NCI-H128 (cell line): Measurements from ENCODE around the gene NAALADL2.

Experiments
- DNase-seq: peaks from one replicate; lab custom pipeline; 2025; ENCODE audit not compliant: unreplicated experiment; lab: John Stamatoyannopoulos, UW

The NAALADL2 gene

GRCh38 chr3:175295248-175296130 is 436.4 kb downstream of the NAALADL2 start:
- no peak for DNase-seq

- no peak for DNase-seq
These were observed 438.1 kb downstream of the NAALADL2 start for GRCh38 chr3:175297216-175297615.

- DNase-seq, result no peak
These were observed 442.6 kb downstream of the NAALADL2 start for GRCh38 chr3:175301741-175302140.

GRCh38 chr3:175304404-175304803 is 445.3 kb downstream of the NAALADL2 start:
- DNase-seq, result no peak

- no peak for DNase-seq
These were observed 448.5 kb downstream of the NAALADL2 start for GRCh38 chr3:175307642-175308041.

- no peak for DNase-seq
These were observed 449.0 kb downstream of the NAALADL2 start for GRCh38 chr3:175308097-175308496.

- DNase-seq, result no peak
These were observed 450.9 kb downstream of the NAALADL2 start for GRCh38 chr3:175310046-175310445.

- no peak for DNase-seq
These were observed 452.3 kb downstream of the NAALADL2 start for GRCh38 chr3:175311404-175311803.

GRCh38 chr3:175311946-175312345 is 452.8 kb downstream of the NAALADL2 start:
- no peak for DNase-seq

GRCh38 chr3:175312791-175313190 is 453.7 kb downstream of the NAALADL2 start:
- no peak for DNase-seq

GRCh38 chr3:175316799-175317198 is 457.7 kb downstream of the NAALADL2 start:
- DNase-seq, result no peak

- no peak for DNase-seq
These were observed 466.3 kb downstream of the NAALADL2 start for GRCh38 chr3:175325440-175325839.

GRCh38 chr3:175326041-175326440 is 466.9 kb downstream of the NAALADL2 start:
- DNase-seq, result no peak

GRCh38 chr3:175329373-175329772 is 470.2 kb downstream of the NAALADL2 start:
- no peak for DNase-seq

- peak; percentile 3 for DNase-seq
These were observed 476.1 kb downstream of the NAALADL2 start for GRCh38 chr3:175335229-175335628.

- DNase-seq, result peak; percentile 4
These were observed 477.4 kb downstream of the NAALADL2 start for GRCh38 chr3:175336406-175337133.

GRCh38 chr3:175337631-175338030 is 478.5 kb downstream of the NAALADL2 start:
- DNase-seq, result no peak

- DNase-seq, result no peak
These were observed 479.8 kb downstream of the NAALADL2 start for GRCh38 chr3:175338775-175339535.

- DNase-seq, result no peak
These were observed 481.3 kb downstream of the NAALADL2 start for GRCh38 chr3:175340338-175341015.

- DNase-seq, result no peak
These were observed 483.1 kb downstream of the NAALADL2 start for GRCh38 chr3:175342196-175342595.

GRCh38 chr3:175343946-175344345 is 484.8 kb downstream of the NAALADL2 start:
- no peak for DNase-seq
